MM.1S (cell line): Measurements from ENCODE around the gene PLCH2.

Source experiments
- DNase-seq: peaks from one replicate; pipeline ENCODE4 v3.0.0-alpha.2; 2015
- H2AFZ ChIP-seq: fragments of 300-600 bp; sonication (generic); 2 replicates; pipeline ENCODE4 v1.6.0; 2016; ENCODE audit warnings: antibody characterized with exemption, low read length
- H3F3A ChIP-seq: fragments of 300-600 bp; sonication (generic); 2 replicates; pipeline ENCODE4 v1.6.1; 2016; ENCODE audit warnings: mild to moderate bottlenecking, antibody characterized with exemption, low read length, moderate library complexity, mixed read lengths; ENCODE audit not compliant: insufficient read depth
- H3K27ac ChIP-seq: fragments of 300-600 bp; sonication (generic); 2 replicates; pipeline ENCODE4 v1.5.1; 2016; ENCODE audit warnings: mild to moderate bottlenecking, low read length
- H3K27me3 ChIP-seq: fragments of 300-600 bp; sonication (generic); replicated peaks from 2 replicates; pipeline ENCODE4 v1.6.0; 2016; ENCODE audit warnings: low read length; ENCODE audit not compliant: insufficient read depth
- H3K36me3 ChIP-seq: fragments of 300-600 bp; sonication (generic); replicated peaks from 2 replicates; pipeline ENCODE4 v1.6.1; 2016; ENCODE audit warnings: mild to moderate bottlenecking, low read length, mixed read lengths; ENCODE audit not compliant: insufficient read depth
- H3K4me1 ChIP-seq: fragments of 300-600 bp; sonication (generic); 2 replicates; pipeline ENCODE4 v1.6.1; 2016; ENCODE audit warnings: low read length, mixed read lengths
- H3K4me2 ChIP-seq: fragments of 300-600 bp; sonication (generic); 2 replicates; pipeline ENCODE4 v1.6.0; 2016; ENCODE audit warnings: low read depth, low read length
- H3K4me3 ChIP-seq: fragments of 300-600 bp; sonication (generic); 2 replicates; pipeline ENCODE4 v1.5.1; 2016; ENCODE audit warnings: low read length, mixed read lengths
- H3K79me2 ChIP-seq: fragments of 300-600 bp; sonication (generic); 2 replicates; pipeline ENCODE4 v1.6.1; 2016; ENCODE audit warnings: mixed run types, low read length, mixed read lengths
- H3K9ac ChIP-seq: fragments of 300-600 bp; sonication (generic); 2 replicates; pipeline ENCODE4 v1.6.1; 2016; ENCODE audit warnings: low read length, mixed read lengths
- H3K9me2 ChIP-seq: fragments of 300-600 bp; sonication (generic); replicated peaks from 2 replicates; pipeline ENCODE4 v1.6.1; 2016; ENCODE audit warnings: mild to moderate bottlenecking, low read length, mixed read lengths; ENCODE audit not compliant: insufficient read depth
- H3K9me3 ChIP-seq: fragments of 300-600 bp; sonication (generic); replicated peaks from 2 replicates; pipeline ENCODE4 v1.6.1; 2016; ENCODE audit warnings: mild to moderate bottlenecking, low read length, mixed read lengths; ENCODE audit not compliant: insufficient read depth
- H4K20me1 ChIP-seq: fragments of 300-600 bp; sonication (generic); 2 replicates; pipeline ENCODE4 v1.6.1; 2016; ENCODE audit warnings: mild to moderate bottlenecking, low read length, moderate library complexity, mixed read lengths; ENCODE audit not compliant: insufficient read depth
- CTCF ChIP-seq: fragments of 300-600 bp; sonication (generic); IDR thresholded peaks from 2 replicates; pipeline ENCODE4 v1.5.1; 2016; ENCODE audit warnings: antibody characterized with exemption, low read length, mixed read lengths
- EZH2 ChIP-seq: fragments of 300-600 bp; sonication (generic); optimal IDR thresholded peaks from 2 replicates; pipeline ENCODE3; 2017; ENCODE audit warnings: low read depth, mild to moderate bottlenecking, antibody characterized with exemption, low read length, mixed read lengths
- EZH2phosphoT487 ChIP-seq: fragments of 300-600 bp; sonication (generic); IDR thresholded peaks from 2 replicates; pipeline ENCODE4 v1.6.1; 2018; ENCODE audit warnings: antibody characterized with exemption, low read length

Gene PLCH2

DNA sequence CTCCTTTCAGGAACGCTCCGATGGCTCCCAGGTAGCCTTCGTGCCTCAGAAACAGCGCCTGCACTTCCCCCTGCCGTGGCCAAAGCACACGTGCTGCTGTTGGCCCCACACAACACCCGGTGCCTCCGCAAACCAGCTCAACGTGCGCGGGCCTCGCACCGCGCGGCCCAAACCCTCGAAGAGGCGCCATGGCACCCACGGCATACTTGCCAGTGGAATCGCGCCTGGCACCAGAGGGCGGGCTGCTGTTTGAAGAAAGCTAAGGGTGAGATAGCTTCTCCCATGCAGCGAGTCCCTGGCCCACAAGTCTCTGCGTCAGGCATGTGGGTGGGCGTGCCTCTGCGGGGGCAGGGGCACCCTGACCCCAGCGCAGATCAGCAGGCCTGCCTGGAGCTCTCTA lies 42.4 kb downstream of the PLCH2 start:
- Histone ChIP-seq H3K4me2 (no peak overlapping the region), H2AFZ (no peak overlapping the region), H3K9ac (no peak overlapping the region), H3K27ac (no peak overlapping the region), H3F3A (no peaks in the 10 kb centered on the region), H3K27me3 (no peaks in the 10 kb centered on the region), H3K9me2 (no peaks in the 10 kb centered on the region), H4K20me1 (peaks cover 14% of the 10 kb centered on the region; the same call in 1 of the 2 replicates), H3K4me3 (no peak overlapping the region), H3K79me2 (peaks cover 29% of the 10 kb centered on the region), H3K9me3 (no peaks in the 10 kb centered on the region), H3K4me1 (no peaks in the 10 kb centered on the region), H3K36me3 (no peaks in the 10 kb centered on the region; the same call in 1 of the 2 replicates)
- no peak for TF ChIP-seq EZH2phosphoT487
- no peak for TF ChIP-seq EZH2
- no peak for TF ChIP-seq CTCF
- no peak for DNase-seq

DNA sequence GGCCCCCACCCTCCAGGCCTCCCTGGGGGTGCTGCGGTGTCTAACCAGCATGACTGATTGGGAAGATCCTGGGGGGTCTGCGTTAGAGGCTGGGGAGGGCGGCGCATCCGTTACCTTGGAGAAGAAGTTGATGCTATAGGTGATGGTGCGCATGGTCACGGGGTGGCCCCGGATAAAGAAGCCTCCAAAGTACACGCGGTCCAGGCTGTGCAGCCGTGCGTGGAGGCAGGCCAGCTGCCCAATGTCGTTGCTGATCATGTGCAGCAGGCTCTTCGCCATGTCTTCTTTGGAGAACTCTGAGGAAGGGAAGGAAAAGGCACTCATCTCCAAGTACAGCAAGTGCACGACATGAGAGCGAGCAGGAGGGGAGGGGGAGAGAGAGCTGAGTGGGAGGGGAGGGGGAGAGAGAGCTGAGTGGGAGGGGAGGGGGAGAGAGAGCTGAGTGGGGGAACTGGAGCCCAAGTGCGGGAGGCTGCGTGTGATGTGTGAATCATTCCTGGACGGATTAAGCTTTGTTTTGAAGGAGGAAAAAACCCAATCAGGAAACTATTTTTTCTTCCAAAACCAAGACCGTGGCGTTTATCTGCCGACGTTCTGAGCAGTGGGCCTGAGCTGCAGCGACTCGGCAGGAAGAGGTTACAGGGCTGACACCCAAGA lies 43.1 kb downstream of the PLCH2 start:
- H3K79me2 ChIP-seq: peaks cover 35% of the 10 kb centered on the region
- peaks cover 20% of the 10 kb centered on the region; the same call in 1 of the 2 replicates for H4K20me1 ChIP-seq
- no peaks in the 10 kb centered on the region; the same call in 1 of the 2 replicates for H3K36me3 ChIP-seq
- no peak overlapping the region for H3K4me3 ChIP-seq
- H3K27me3 ChIP-seq: no peaks in the 10 kb centered on the region
- H3K27ac ChIP-seq: no peak overlapping the region
- no peaks in the 10 kb centered on the region for H3K9me2 ChIP-seq
- H3F3A ChIP-seq: no peaks in the 10 kb centered on the region
- DNase-seq: no peak
- H2AFZ ChIP-seq: no peak overlapping the region
- H3K9me3 ChIP-seq: no peaks in the 10 kb centered on the region
- H3K4me2 ChIP-seq: no peak overlapping the region
- no peaks in the 10 kb centered on the region for H3K4me1 ChIP-seq
- H3K9ac ChIP-seq: no peak overlapping the region
- TF ChIP-seq EZH2 (no peak), EZH2phosphoT487 (no peak), CTCF (no peak)

DNA sequence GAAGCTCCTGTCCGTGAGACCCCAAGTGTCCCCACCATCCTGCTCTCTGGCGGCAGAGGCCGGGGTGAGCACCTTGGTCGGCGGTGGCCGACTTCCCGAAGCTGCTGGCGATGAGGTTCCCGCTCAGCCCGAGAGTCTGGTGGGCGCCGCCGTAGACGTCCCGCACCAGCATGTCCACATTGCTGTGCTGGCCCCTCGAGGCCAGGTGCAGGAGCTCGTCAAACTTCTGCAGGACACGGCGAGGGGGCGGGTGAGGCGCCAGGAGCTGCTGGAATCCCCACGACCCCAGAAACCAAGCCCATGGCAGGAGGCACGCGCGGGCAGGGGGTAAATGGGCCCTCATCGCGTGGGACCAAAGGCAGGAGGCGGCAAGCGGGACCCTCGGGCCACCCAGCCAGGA lies 43.6 kb downstream of the PLCH2 start:
- no peaks in the 10 kb centered on the region; the same call in 1 of the 2 replicates for H3K36me3 ChIP-seq

More for the DNA sequence above, 43.6 kb downstream of the PLCH2 start:
- Histone ChIP-seq H4K20me1 (peaks cover 23% of the 10 kb centered on the region; the same call in 1 of the 2 replicates), H3K79me2 (peaks cover 41% of the 10 kb centered on the region), H2AFZ (no peak overlapping the region), H3K27ac (no peak overlapping the region), H3K4me1 (peaks cover 1% of the 10 kb centered on the region; the same call in 1 of the 2 replicates), H3K9ac (no peak overlapping the region), H3K4me3 (no peak overlapping the region), H3K9me3 (no peaks in the 10 kb centered on the region), H3K4me2 (no peak overlapping the region), H3K27me3 (no peaks in the 10 kb centered on the region), H3K9me2 (no peaks in the 10 kb centered on the region), H3F3A (no peaks in the 10 kb centered on the region)
- no peak for DNase-seq
- TF ChIP-seq EZH2phosphoT487: no peak
- no peak for TF ChIP-seq EZH2
- TF ChIP-seq CTCF: no peak
